Pancreas (tissue), 10 donors: ENCODE measurements around the gene EID1. TPM values are rescaled to one million over a fixed set of nuclear protein-coding genes. Genes with fewer than 3 reads are reported as not detected.

ENCODE experiments used
- ATAC-seq, 4 donors: fragments of 200-7000 bp; cut with Tn5 transposase; one replicate each; pipeline versions ENCODE4 v1.8.0 to v1.9.1; 2020; ENCODE audit warnings: mild to moderate bottlenecking in 4 of 4, moderate library complexity in 4 of 4
- DNase-seq, 6 donors: peaks; one replicate each; pipeline ENCODE4 v3.0.0-alpha.2; 2020
- FAIRE-seq: peaks from 2 replicates; lab custom pipeline; 2012; peaks lifted over from hg19 to GRCh38; lab: Jason Lieb, UNC
- H3K27ac ChIP-seq, 4 donors: fragments of 200-600 bp; sonication (generic); 1 replicate in 3 of 4; 2 replicates in 1 of 4; pipeline versions ENCODE4 v1.5.0 to v1.8.0; 2020
- H3K27me3 ChIP-seq, 4 donors: fragments of 200-600 bp; one replicate each; pipeline ENCODE4 v1.8.0; 2021
- H3K36me3 ChIP-seq, 3 donors: fragments of 200-600 bp; sonication (generic) in 1 of 3; one replicate each; pipeline versions ENCODE4 v1.5.0 to v1.8.0; 2020 to 2021
- H3K4me1 ChIP-seq, 3 donors: fragments of 200-600 bp; one replicate each; pipeline ENCODE4 v1.8.0; 2021
- H3K4me3 ChIP-seq, 4 donors: fragments of 200-600 bp; sonication (generic) in 2 of 4; one replicate each; pipeline versions ENCODE4 v1.5.0 to v1.8.0; 2020 to 2021
- H3K9me3 ChIP-seq, 4 donors: fragments of 200-600 bp; one replicate each; pipeline ENCODE4 v1.8.0; 2021
- CTCF ChIP-seq, 4 donors: fragments of 200-600 bp; sonication (generic) in 3 of 4; IDR thresholded peaks; one replicate each; pipeline versions ENCODE4 v1.5.0 to v1.8.0; 2021; ENCODE audit warnings: antibody characterized with exemption in 4 of 4
- WGBS, 2 donors: extraction: QIAGEN DNeasy Blood & Tissue Kit; methylation state at CpG; one replicate each; pipeline ENCODE4 v1.1.7; 2013; 5-methylcytosine and 5-hydroxymethylcytosine counted together
- intact Hi-C, 3 donors: fragments of 100-400 bp; cut with DNase I; formaldehyde crosslinking; loops; one replicate each; pipeline versions ENCODE4 v1.11.1 to v1.14.2; 2022
- polyA plus RNA-seq, 2 donors: library from polyadenylated mRNA; stranded (reverse); fragments of 200-250 nt; gene quantifications; one replicate each; pipeline ENCODE4 v1.2.3, GENCODE V29; 2013
- total RNA-seq, 6 donors: library from RNA; stranded (reverse); fragmentation: NEBNext Ultra II Directional in 4 of 6; extraction: Animal tissue kit (Norgen Biotek cat#: 25700) in 4 of 6; gene quantifications; one replicate each; pipeline versions ENCODE4 v1.2.1 to v1.2.4, GENCODE V29; 2021 to 2023
- donor health status: healthy with polysubstance abuse.
- donor health status: DM: no; HTN: no; CAD: no; lungs with moderate emphysema.
- donor health status: DM: no; HTN: no; CAD: no.
- donor health status: control.
- donor health status: control.
- donor health status: Bipolar disorder and iron deficiency.
- donor health status: DM: yes; HTN: yes; CAD: no.
- donor health status: DM: no; HTN: no; CAD: no.
- donor health status: DM: no; HTN: no; CAD: no.
- donor health status: DM: yes; HTN: yes; CAD: no.

EID1 gene
- 10 to 100 TPM; 26.5 to 48.4 (median 40.2) TPM for total RNA-seq
- polyA plus RNA-seq: 10 to 100 TPM; 43.8 to 96.3 TPM

DNA sequence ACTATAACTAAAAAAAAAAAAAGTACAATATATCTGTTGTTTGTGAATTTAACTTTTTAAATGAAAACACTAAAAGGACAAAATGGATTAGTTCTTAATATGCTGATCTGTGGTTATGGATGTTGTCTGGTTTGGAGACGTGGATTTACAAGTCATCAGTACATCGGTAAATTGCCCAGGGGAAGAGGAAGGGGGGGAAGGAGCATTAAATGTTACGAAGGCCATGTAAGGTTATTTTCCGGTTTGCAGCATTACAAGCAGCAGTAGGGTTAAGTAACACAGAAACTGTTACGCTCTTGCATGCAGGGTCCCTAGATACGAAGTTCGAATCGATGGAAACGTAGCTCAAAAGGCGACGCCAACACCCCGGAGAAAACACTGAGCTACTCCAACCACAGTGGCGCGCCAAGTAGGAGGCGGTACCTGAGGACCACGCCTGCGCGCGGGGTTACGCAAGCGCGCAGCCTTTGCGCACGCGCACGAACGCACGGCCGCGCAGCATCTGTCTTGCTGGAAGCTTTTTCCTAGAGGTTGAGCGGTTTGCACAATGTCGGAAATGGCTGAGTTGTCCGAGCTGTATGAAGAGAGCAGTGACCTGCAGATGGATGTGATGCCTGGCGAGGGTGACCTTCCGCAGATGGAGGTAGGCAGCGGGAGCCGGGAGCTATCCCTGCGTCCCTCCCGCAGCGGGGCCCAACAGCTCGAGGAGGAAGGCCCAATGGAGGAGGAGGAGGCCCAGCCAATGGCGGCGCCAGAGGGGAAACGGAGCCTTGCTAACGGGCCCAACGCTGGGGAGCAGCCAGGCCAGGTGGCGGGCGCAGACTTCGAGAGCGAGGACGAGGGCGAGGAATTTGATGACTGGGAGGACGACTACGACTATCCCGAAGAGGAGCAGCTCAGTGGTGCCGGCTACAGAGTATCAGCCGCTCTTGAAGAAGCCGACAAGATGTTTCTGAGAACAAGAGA is at the start of gene EID1:
Gene EID1 (plus strand): TSS at position 505 of the 966 bp plus-strand sequence. CDS start 43 bp downstream, at position 548.
- Histone ChIP-seq H3K27me3 (no peaks in the 10 kb centered on the region), H3K4me3 (peak within 1 kb of the TSS; percentile 46 to 77 (median 55)), H3K36me3 (no peaks in the 10 kb centered on the region), H3K27ac (peak within 1 kb of the TSS; percentile 49 to 80 (median 66)), H3K4me1 (peaks cover 0 to 12% (median 12%) of the 10 kb centered on the region in 3 donors), H3K9me3 (no peaks in the 10 kb centered on the region)
- FAIRE-seq: peak; percentile 5
- peak; percentile 99 to 100 (median 100) for ATAC-seq
- peak; percentile 85 to 97 (median 93) for DNase-seq
- intact Hi-C loops: no loop called here
- WGBS, 2 donors: 0 to 1% methylated on average over 58 of the region's 58 CpGs
- TF ChIP-seq CTCF (IDR thresholded peaks at IDR 0.05): no peak

DNA sequence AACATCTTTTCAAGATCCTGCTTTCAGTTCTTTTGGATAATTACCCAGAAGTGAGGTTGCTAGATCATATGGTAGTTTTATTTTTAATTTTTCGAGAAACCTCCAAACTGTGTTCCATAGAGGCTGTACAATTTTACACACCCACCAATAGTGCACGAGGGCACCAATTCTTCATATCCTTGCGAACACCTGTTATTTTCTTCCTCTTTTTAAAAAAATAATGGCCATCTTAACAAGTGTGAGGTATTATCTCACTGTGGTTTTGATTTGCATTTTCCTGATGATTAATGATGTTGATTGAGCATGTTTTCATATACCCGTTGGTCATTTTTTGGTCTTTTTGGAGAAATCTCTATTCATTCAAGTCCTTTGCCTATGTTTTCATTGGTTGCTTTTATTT is 49.5 kb upstream of the EID1 start:
- H3K27me3 ChIP-seq: no peaks in the 10 kb centered on the region
- no peak for TF ChIP-seq CTCF (IDR thresholded peaks at IDR 0.05)
- FAIRE-seq: no peak
- H3K9me3 ChIP-seq: no peaks in the 10 kb centered on the region
- no peak for ATAC-seq
- H3K4me1 ChIP-seq: no peaks in the 10 kb centered on the region
- intact Hi-C loops: no loop called here
- no peaks in the 10 kb centered on the region for H3K36me3 ChIP-seq
- no peak overlapping the region for H3K27ac ChIP-seq
- DNase-seq: no peak
- no peak overlapping the region for H3K4me3 ChIP-seq
- whole genome bisulfite sequencing, 2 donors: 62 to 67% methylated on average over 4 of the region's 4 CpGs

- Histone ChIP-seq H3K27ac (no peak overlapping the region), H3K4me3 (no peak overlapping the region), H3K9me3 (no peaks in the 10 kb centered on the region), H3K4me1 (no peaks in the 10 kb centered on the region), H3K27me3 (no peaks in the 10 kb centered on the region), H3K36me3 (no peaks in the 10 kb centered on the region)
- FAIRE-seq: no peak
- no peak for TF ChIP-seq CTCF (IDR thresholded peaks at IDR 0.05)
- intact Hi-C loops: no loop called here
- DNase-seq: no peak
- ATAC-seq: no peak
Observed at GRCh38 chr15:48828906-48829305, 49.0 kb upstream of the EID1 start.

GRCh38 chr15:48832648-48833047 is 45.3 kb upstream of the EID1 start:
- ATAC-seq (no peak), FAIRE-seq (no peak), DNase-seq (no peak)
- intact Hi-C loops: no loop called here
- Histone ChIP-seq H3K27ac (no peak overlapping the region), H3K9me3 (no peaks in the 10 kb centered on the region), H3K4me1 (no peaks in the 10 kb centered on the region), H3K4me3 (no peak overlapping the region), H3K27me3 (no peaks in the 10 kb centered on the region), H3K36me3 (no peaks in the 10 kb centered on the region)
- TF ChIP-seq CTCF (IDR thresholded peaks at IDR 0.05): no peak
